NB4 (cell line): ENCODE data around the gene MTMR11.

Experiments
- DNase-seq: peaks from one replicate; pipeline ENCODE4 v3.0.0; 2010; ENCODE audit warnings: low read depth
- H3K4me3 ChIP-seq: one replicate; pipeline ENCODE4 v1.5.1; 2011; ENCODE audit warnings: mild to moderate bottlenecking, low read depth, low read length, moderate library complexity
- CTCF ChIP-seq: IDR thresholded peaks from one replicate; pipeline ENCODE4 v1.5.1; 2012; ENCODE audit warnings: low read depth, low read length
- MAX ChIP-seq: IDR thresholded peaks from 2 replicates; pipeline ENCODE4 v1.6.1; 2011; ENCODE audit warnings: low read depth, low read length
- MYC ChIP-seq: IDR thresholded peaks from 2 replicates; pipeline ENCODE4 v1.6.1; 2011; ENCODE audit warnings: low read depth, low read length
- POLR2A ChIP-seq: IDR thresholded peaks from 2 replicates; pipeline ENCODE4 v1.6.1; 2011; ENCODE audit warnings: mild to moderate bottlenecking; ENCODE audit not compliant: insufficient read length; ENCODE audit errors: extremely low read depth

The MTMR11 gene

GRCh38 chr1:149926296-149926695 is 10.4 kb downstream of the MTMR11 start:
- no peak for DNase-seq
- peak overlapping the region; percentile 98 for H3K4me3 ChIP-seq

GRCh38 chr1:149925751-149926150 is 10.9 kb downstream of the MTMR11 start:
- no peak for DNase-seq
- H3K4me3 ChIP-seq: peak overlapping the region; percentile 98

More at GRCh38 chr1:149926296-149926695, 10.4 kb downstream of the MTMR11 start:
- no peak for TF ChIP-seq MYC
- TF ChIP-seq MAX: no peak
- TF ChIP-seq CTCF: no peak
- no peak for TF ChIP-seq POLR2A

GRCh38 chr1:149925345-149925744 is 11.3 kb downstream of the MTMR11 start:
- no peak for TF ChIP-seq MAX
- no peak for TF ChIP-seq MYC
- TF ChIP-seq CTCF: no peak
- no peak for TF ChIP-seq POLR2A
- peak overlapping the region; percentile 98 for H3K4me3 ChIP-seq
- no peak for DNase-seq

More at GRCh38 chr1:149925751-149926150, 10.9 kb downstream of the MTMR11 start:
- TF ChIP-seq POLR2A (no peak), MYC (no peak), MAX (no peak), CTCF (no peak)

- no peak overlapping the region for H3K4me3 ChIP-seq
- TF ChIP-seq CTCF: no peak
- TF ChIP-seq MAX: no peak
- TF ChIP-seq MYC: no peak
- no peak for TF ChIP-seq POLR2A
- no peak for DNase-seq
Observed at GRCh38 chr1:149923626-149924025, 13.1 kb downstream of the MTMR11 start.

GRCh38 chr1:149917571-149918144 is 19.0 kb downstream of the MTMR11 start, which contains the start of gene SV2A:
Gene SV2A, minus strand, starts transcription at chr1:149917844. Its CDS starts 4,004 bp downstream, at chr1:149913840.
- peak; percentile 60 for DNase-seq
- TF ChIP-seq MYC: no peak
- no peak for TF ChIP-seq POLR2A
- TF ChIP-seq MAX: no peak
- TF ChIP-seq CTCF: no peak
- H3K4me3 ChIP-seq: peak within 1 kb of the TSS; percentile 55
